Measurements from ENCODE around the gene TCF25.
A peak's percentile ranks its signal among the peaks of the same experiment; 100 is the strongest.
"Not testable (repeated sequence)": the region's sequence is repeated elsewhere in the genome, so short reads cannot be mapped to it uniquely, and the experiment has no call there.

Gene TCF25

DNA sequence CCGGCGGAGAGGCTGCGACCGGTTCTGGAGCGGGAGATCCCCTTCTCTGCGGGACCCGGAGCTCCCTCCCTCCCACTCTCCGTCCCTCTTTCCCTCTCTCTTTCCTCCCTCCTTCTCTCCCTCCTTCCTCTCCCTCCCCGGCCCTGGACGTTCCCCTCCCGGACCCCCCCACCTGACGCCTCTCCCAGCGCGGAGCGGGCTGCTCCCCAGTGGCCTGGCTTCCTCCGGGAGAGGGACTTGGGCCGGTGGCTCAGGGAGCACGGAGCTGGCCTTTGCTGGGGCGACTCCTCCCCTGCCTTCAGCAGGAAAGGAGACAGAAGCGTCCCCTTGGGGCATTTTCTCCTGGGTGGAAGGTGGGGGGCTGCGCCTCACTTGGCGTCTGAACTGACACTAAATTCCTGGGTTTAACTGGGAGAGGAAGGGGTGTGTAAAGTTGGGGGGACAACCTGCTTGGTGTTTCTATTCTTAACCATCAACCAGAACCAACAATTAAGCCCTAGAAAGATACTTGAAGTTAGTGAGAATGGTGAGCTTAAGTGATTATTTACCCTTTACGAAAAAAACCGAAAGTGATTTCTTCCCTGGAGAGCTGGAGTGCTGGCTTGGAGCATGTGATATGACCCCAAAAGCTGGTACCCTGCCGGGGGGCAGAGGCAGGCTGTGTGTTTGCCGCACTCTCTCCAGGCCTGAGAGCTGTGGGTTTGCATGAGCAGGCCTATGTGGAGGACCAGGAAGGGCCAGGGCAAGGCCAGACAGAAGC lies 44.3 kb upstream of the TCF25 start:
- H3K27ac ChIP-seq: peak overlapping the region; percentile 78
- ChIA-PET CTCF (interaction anchor here (1.3 kb wide), 1 partner anchor 32 kb away, joined by 8 read pairs; no protein-coding TSS in a partner anchor), POLR2A (ENCODE audit: low non-redundant PET) (interaction anchor here (0.6 kb wide), 1 partner anchor 11 kb away, joined by 3 read pairs; no protein-coding TSS in a partner anchor)
- no peak for DNase-seq (ENCODE audit: low spot score)
- no peak for TF ChIP-seq CTCF (conservative IDR thresholded peaks at IDR 0.05; ENCODE audit: low read depth)

DNA sequence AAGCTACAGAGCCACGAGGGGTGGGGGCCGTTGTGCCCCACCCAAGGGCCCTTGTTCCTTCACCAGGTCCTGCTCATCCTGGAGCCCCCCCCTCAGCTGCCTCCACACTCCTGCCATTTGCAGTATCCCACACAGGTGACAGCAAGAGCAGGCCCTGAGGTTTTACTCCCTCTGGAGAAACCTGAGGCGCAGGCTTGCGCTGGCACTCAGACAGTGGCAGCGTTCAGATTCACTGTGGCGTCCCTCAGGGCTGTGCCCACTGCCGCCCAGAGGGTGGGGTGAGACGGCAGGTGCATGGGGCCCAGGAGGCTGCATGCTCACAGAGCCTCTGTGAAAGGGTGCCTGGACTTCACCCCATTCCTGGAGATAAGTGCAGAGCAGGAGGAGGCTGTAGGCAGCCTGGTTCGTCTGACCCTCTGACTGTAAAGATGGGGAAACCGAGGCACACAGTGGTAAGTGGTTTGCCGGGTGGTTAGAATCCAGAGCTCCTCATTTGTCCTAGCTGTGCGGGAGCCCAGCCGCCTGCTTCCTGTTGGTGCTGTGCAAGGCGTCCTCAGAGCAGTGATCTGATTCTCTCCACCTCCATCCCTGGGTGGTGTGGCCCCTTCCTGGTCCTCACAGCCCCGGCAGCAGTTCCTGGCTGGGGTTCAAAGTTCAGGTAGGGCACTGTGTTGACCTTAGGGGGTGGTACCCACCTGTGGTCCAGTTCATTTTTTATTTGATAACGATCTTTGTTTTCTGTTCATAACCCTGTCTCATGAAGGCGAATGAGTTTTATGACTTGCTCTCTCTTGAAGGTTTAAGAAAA lies 43.6 kb upstream of the TCF25 start:
- POLR2A ChIA-PET (ENCODE audit: low non-redundant PET): interaction anchor here (0.6 kb wide), 1 partner anchor 10 kb away, joined by 3 read pairs; no protein-coding TSS in a partner anchor
- CTCF ChIA-PET: interaction anchor here (1.3 kb wide), 1 partner anchor 31 kb away, joined by 8 read pairs; no protein-coding TSS in a partner anchor
- no peak for DNase-seq (ENCODE audit: low spot score)
- peak overlapping the region; percentile 78 for H3K27ac ChIP-seq
- no peak for TF ChIP-seq CTCF (conservative IDR thresholded peaks at IDR 0.05; ENCODE audit: low read depth)

GRCh38 chr16:89831810-89832328 lies 41.5 kb upstream of the TCF25 start:
- CTCF ChIA-PET: interaction anchor here (1.1 kb wide), 1 partner anchor 29 kb away, joined by 4 read pairs; no protein-coding TSS in a partner anchor
- peak overlapping the region; percentile 17; the same call in 1 of the 2 replicates for H3K27ac ChIP-seq
- POLR2A ChIA-PET (ENCODE audit: low non-redundant PET): no interaction called here
- no peak for DNase-seq (ENCODE audit: low spot score)
- no peak for TF ChIP-seq CTCF (conservative IDR thresholded peaks at IDR 0.05; ENCODE audit: low read depth)

DNA sequence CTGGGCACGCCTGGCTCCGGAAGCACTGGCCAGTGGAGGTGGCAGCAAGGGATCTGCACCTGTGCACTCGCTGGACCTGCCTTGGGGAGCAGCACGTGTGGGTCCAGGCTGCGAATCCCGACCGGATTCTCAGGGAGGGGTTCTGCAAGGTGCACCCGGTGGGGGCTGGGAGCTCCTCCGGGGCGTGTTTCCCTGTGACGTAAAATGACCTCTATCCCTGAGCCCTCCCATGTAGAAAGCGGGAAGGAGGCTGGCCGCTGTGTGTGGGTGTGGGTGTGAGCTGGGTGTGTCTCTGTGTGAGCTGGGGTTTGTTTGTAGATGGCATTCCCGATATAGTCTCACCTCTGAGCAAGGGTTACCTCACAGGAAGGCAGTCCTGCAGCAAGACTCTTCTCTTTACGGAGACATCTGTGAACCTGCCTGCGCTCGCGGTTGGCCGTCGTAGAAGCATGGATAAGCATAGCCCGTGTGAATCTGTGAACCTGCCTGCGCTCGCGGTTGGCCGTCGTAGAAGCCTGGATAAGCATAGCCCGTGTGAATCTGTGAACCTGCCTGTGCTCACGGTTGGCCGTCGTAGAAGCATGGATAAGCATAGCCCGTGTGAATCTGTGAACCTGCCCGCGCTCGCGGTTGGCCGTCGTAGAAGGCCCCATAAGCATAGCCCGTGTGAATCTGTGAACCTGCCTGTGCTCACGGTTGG lies 39.6 kb upstream of the TCF25 start:
- CTCF ChIA-PET: interaction anchor here (0.5 kb wide), 1 partner anchor 63 kb away, joined by 3 read pairs; no protein-coding TSS in a partner anchor
- POLR2A ChIA-PET (ENCODE audit: low non-redundant PET); H3K27ac ChIP-seq: not testable (repeated sequence)
- peak; percentile 32 for DNase-seq (ENCODE audit: low spot score)

GRCh38 chr16:89834813-89835363 lies 38.5 kb upstream of the TCF25 start:
- DNase-seq (ENCODE audit: low spot score); CTCF ChIA-PET; H3K27ac ChIP-seq; POLR2A ChIA-PET (ENCODE audit: low non-redundant PET): not testable (repeated sequence)

DNA sequence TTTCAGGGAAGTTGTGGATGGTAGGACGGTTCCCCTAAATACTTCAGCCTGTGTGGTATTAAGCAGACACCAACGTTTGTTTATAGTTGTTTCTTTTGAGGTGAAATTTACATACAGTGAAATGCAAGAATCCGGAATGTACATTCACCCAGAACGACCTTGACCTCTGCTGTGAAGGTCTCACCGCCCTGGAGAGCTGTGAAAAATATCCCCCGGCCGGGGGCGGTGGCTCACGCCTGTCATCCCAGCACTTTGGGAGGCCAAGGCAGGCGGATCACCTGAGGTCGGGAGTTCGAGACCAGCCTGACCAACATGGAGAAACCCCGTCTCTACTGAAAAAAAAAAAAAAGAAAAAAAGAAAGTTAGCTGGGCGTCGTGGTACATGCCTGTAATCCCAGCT lies 36.9 kb upstream of the TCF25 start:
- DNase-seq (ENCODE audit: low spot score); H3K27ac ChIP-seq; POLR2A ChIA-PET (ENCODE audit: low non-redundant PET): not testable (repeated sequence)
- CTCF ChIA-PET: interaction anchor here (1.2 kb wide), 1 partner anchor 25 kb away, joined by 4 read pairs; no protein-coding TSS in a partner anchor

DNA sequence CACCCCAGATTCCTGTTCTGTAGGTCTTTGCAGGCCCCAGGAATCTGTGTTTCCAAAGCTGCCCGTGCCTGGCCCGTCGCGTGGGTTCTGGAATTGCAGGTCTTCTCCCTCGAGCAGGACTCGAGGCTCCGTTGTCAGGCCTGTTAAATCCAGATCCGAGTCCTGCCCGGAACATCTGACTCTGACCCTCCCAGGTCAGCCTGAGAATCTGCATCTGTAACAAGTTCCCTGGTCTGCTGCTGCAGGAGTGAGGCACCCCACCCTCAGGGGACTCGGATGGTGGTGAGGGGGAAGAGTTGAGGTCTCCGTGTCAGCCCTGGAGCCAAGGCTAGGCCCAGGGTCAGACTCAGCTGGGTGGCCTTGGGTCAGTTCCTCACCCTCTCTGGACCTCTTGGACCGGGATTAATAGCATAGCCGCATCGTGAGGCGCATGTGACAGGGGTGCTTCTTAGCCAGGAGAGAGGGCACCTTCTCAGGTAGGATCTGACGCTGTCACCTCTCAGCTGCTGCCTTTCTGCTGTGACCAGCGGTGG lies 36.3 kb upstream of the TCF25 start:
- ChIA-PET CTCF (interaction anchor here (1.0 to 1.2 kb wide), 2 partner anchors 23 to 24 kb away, joined by 4 to 7 read pairs; no protein-coding TSS in a partner anchor), POLR2A (ENCODE audit: low non-redundant PET) (interaction anchor here (0.6 to 1.0 kb wide), 2 partner anchors 36 to 160 kb away, joined by 5 to 6 read pairs; partner anchors contain the start of gene TCF25)
- no peak for DNase-seq (ENCODE audit: low spot score)
- H3K27ac ChIP-seq: no peak overlapping the region
- no peak for TF ChIP-seq CTCF (conservative IDR thresholded peaks at IDR 0.05; ENCODE audit: low read depth)
